PFSK-1 (cell line): Measurements from ENCODE around the gene TMEM238.

ENCODE experiments used
- FOXP2 ChIP-seq: optimal IDR thresholded peaks from 2 replicates; pipeline ENCODE3; 2011; ENCODE audit warnings: borderline replicate concordance, control low read depth, inconsistent platforms; ENCODE audit not compliant: insufficient read depth; ENCODE audit errors: extremely low read length, extremely low read depth
- POLR2AphosphoS5 ChIP-seq: IDR thresholded peaks from 2 replicates; pipeline ENCODE4 v1.6.1; 2012; ENCODE audit warnings: low read depth, mild to moderate bottlenecking, control low read depth, low read length, moderate library complexity
- REST ChIP-seq, 2 experiments: IDR thresholded peaks; 2 replicates each; pipeline versions ENCODE4 v1.6.1 to v1.8.0; 2011 to 2012; ENCODE audit warnings: low read depth in 2 of 2, low read length in 2 of 2, control low read depth in 1 of 2, inconsistent platforms in 1 of 2, mild to moderate bottlenecking in 1 of 2, moderate library complexity in 1 of 2; ENCODE audit not compliant: insufficient read depth in 1 of 2
- SIN3A ChIP-seq: IDR thresholded peaks from 2 replicates; pipeline ENCODE4 v1.6.1; 2012; ENCODE audit warnings: mild to moderate bottlenecking, low read length, moderate library complexity, borderline replicate concordance; ENCODE audit not compliant: insufficient read depth
- TAF1 ChIP-seq: IDR thresholded peaks from 2 replicates; pipeline ENCODE4 v1.6.1; 2012; ENCODE audit warnings: low read length, control low read depth, borderline replicate concordance; ENCODE audit not compliant: insufficient read depth

TMEM238 gene

GRCh38 chr19:55340784-55341147 lies 43.3 kb downstream of the TMEM238 start:
- TF ChIP-seq SIN3A (no peak), REST (IDR thresholded peaks at IDR 0.05; ENCODE audit: insufficient read depth in 1 of 2, low read depth in 2 of 2, low read length in 2 of 2) (no peak), POLR2AphosphoS5 (no peak), FOXP2 (no peak), TAF1 (no peak)

DNA sequence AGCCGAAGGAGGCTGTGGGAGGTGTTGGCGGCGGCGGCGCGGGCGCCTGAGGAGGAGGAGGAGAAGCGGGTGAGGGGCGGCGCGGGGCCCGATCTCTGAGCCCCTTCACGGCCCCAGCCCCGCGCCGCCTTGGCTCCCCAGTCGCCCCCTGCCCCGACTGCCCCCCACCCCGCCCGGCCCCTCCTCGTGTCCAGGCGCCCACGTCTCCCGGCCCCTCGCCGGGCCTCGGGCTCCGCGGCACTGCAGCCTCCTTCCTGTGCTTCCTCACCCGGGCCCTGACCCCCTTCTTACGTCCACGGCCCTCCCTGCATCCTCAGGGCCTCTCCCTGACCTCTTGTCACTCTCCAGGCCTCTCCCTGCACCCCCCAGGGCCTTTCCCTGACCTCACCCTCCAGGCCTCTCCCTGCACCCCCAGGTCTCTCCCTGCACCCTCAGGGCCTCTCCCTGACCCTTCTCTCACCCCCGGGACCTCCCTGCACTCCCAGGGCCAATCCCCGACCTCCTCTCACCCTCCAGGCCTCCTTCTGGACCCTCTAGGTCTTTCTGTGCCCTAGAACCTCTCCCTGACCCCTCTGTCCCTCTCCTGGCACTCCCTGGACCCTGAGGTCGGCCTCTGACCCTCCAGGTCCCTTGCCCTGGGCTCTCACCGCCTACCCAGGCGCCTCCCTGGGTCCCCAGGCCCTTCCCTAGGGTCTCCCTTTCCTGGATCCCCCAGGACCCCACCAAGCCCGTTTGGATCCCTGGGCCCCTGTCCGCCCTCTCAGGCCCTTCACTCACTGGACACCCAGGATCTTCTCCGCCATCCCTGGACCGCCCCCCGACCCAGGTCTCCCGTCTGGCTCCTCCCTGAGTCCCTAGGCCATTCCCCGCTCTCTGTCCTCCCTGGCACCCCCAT lies 44.0 kb downstream of the TMEM238 start:
- TF ChIP-seq REST (IDR thresholded peaks at IDR 0.05; ENCODE audit: insufficient read depth in 1 of 2, low read depth in 2 of 2, low read length in 2 of 2) (no peak), SIN3A (no peak), POLR2AphosphoS5 (peak; percentile 84), TAF1 (no peak; the same call in 1 of the 2 replicates), FOXP2 (no peak)

DNA sequence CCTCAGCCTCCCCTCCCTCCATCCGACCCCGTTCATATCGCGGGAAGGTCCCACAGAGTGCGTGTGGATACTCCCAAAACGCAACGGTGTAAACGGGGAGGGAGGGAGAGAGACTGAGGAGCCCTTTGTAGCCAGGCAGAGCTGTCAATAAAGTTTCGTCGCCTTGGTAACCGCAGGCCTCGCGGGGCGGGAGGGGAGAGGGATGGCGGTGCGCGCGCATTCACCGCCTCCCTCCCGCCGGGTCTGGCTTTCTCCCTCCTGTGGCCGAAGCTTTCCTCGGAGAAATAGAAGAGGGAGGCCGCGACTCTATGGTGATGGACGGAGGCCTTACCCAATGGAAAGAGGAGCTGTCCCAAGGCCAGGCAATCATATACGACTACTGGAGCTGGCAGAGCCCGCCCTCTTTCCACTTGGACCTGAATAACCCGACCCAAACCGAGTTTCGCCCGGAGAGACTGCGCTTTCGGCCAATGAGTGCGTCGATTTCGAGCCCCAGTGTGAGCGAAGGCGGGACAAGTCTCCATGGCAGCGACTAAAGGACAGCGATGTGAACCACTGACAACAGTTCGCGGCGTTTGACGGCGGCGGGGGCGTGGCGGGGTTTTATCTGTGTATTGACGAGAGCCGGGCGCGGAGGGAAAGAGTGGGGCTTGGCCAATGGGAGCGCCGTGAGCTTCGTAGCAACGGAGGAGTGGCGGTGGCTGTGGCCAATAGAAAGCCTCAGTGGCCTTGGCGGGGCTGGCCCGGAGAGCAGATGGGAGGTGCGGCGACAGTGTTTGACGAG lies 44.8 kb downstream of the TMEM238 start, which contains the start of gene KMT5C:
Gene KMT5C (plus strand): TSS at position 772 of the 784 bp plus-strand sequence. CDS start 2,061 bp downstream, outside the sequence.
- TF ChIP-seq TAF1 = peak; percentile 85; the same call in 1 of the 2 replicates
- TF ChIP-seq FOXP2 = peak; percentile 35
- TF ChIP-seq REST (IDR thresholded peaks at IDR 0.05; ENCODE audit: insufficient read depth in 1 of 2, low read depth in 2 of 2, low read length in 2 of 2) = no peak
- TF ChIP-seq POLR2AphosphoS5 = peak; percentile 5; the same call in 1 of the 2 replicates
- peak; percentile 52; the same call in 1 of the 2 replicates for TF ChIP-seq SIN3A

GRCh38 chr19:55336101-55336500 lies 48.0 kb downstream of the TMEM238 start:
- TF ChIP-seq FOXP2 (no peak), TAF1 (no peak), POLR2AphosphoS5 (no peak), SIN3A (no peak), REST (IDR thresholded peaks at IDR 0.05; ENCODE audit: insufficient read depth in 1 of 2, low read depth in 2 of 2, low read length in 2 of 2) (no peak)
